Measurements from ENCODE around the gene LIPK.

- TF ChIP-seq TP53 (CRISPR knock-in tag; IDR thresholded peaks at IDR 0.05), result no peak
- TF ChIP-seq POLR2A (IDR thresholded peaks at IDR 0.05; ENCODE audit: low read length), result no peak
- no peak for TF ChIP-seq ZNF302 (CRISPR knock-in tag; IDR thresholded peaks at IDR 0.05)
- TF ChIP-seq RFX5 (IDR thresholded peaks at IDR 0.05), result no peak
These were observed 58.1 kb downstream of the LIPK start for GRCh38 chr10:88764110-88764509.
